K562 (cell line): ENCODE data around the gene PDE3A. TPM values are rescaled to one million over a fixed set of nuclear protein-coding genes. Genes with fewer than 3 reads are reported as not detected.

Experiments
- ATAC-seq: fragments of 200-7000 bp; cut with Tn5 transposase; 3 replicates; pipeline ENCODE4 v1.9.1; 2020; ENCODE audit warnings: moderate library complexity
- BruUV-seq: library from RNA; stranded (reverse); fragments of 400-500 nt; replicated peaks from 2 replicates; lab custom pipeline; 2021; lab: Mats Ljungman, UMichigan
- CTCF ChIA-PET: fragments of 300-600 bp; formaldehyde crosslinking; extraction: SDS; loops from one replicate; lab custom pipeline; 2021; ENCODE audit warnings: low intra/inter-chr PET ratio; lab: Yijun Ruan, JAX
- POLR2A ChIA-PET: fragments of 300-600, 350-650 bp; sonication (Branson Sonifier 250); formaldehyde crosslinking; extraction: SDS; loops from one replicate; lab custom pipeline; 2021; ENCODE audit warnings: antibody characterized with exemption, inconsistent platforms; lab: Yijun Ruan, JAX
- DNase-seq, 4 experiments: peaks; one replicate each; pipeline versions ENCODE4 v3.0.0 to v3.0.0-alpha.2; 2011 to 2018; ENCODE audit warnings: low spot score in 3 of 4, mixed read lengths in 3 of 4; ENCODE audit errors: extremely low read depth in 1 of 4
- FAIRE-seq: peaks from 2 replicates; lab custom pipeline; 2011; peaks lifted over from hg19 to GRCh38; lab: Jason Lieb, UNC
- H2AFZ ChIP-seq: 2 replicates; pipeline ENCODE4 v1.6.0; 2011; ENCODE audit warnings: low read depth, low read length, control low read depth, inconsistent platforms
- H3K27ac ChIP-seq: fragments of 200-600 bp; 3 replicates; pipeline ENCODE4 v1.8.0; 2011; ENCODE audit warnings: low read depth, mild to moderate bottlenecking, control low read depth, inconsistent platforms, low read length, moderate library complexity, mixed read lengths; ENCODE audit errors: extremely low read depth
- H3K27me3 ChIP-seq, 2 experiments: fragments of 300-600 bp in 1 of 2; 2 replicates in 1 of 2; 3 replicates in 1 of 2; pipeline versions ENCODE4 v1.6.0 to v1.8.0; 2011; ENCODE audit warnings: inconsistent platforms in 2 of 2, low read length in 2 of 2, mild to moderate bottlenecking in 1 of 2, mixed read lengths in 1 of 2, moderate library complexity in 1 of 2; ENCODE audit not compliant: control insufficient read depth in 2 of 2, insufficient read depth in 2 of 2
- H3K36me3 ChIP-seq: fragments of 300-600 bp; 3 replicates; pipeline ENCODE4 v1.8.0; 2011; ENCODE audit warnings: mild to moderate bottlenecking, low read length, inconsistent platforms; ENCODE audit not compliant: control insufficient read depth, insufficient read depth
- H3K4me1 ChIP-seq, 2 experiments: fragments of 200-600 bp in 1 of 2; replicated peaks in 1 of 2; 2 replicates in 1 of 2; 3 replicates in 1 of 2; pipeline versions ENCODE4 v1.5.1 to v1.8.0; 2011; ENCODE audit warnings: inconsistent platforms in 2 of 2, low read length in 2 of 2, mild to moderate bottlenecking in 1 of 2, mixed read lengths in 1 of 2, moderate library complexity in 1 of 2; ENCODE audit not compliant: control insufficient read depth in 2 of 2, insufficient read depth in 2 of 2
- H3K4me2 ChIP-seq: 2 replicates; pipeline ENCODE4 v1.6.1; 2011; ENCODE audit warnings: low read length, control low read depth, inconsistent platforms, mixed read lengths; ENCODE audit not compliant: insufficient read depth
- H3K4me3 ChIP-seq: fragments of 200-600 bp; sonication (generic), shearing (Covaris generic); 2 replicates; pipeline ENCODE4 v1.5.1; 2016; ENCODE audit warnings: control low read depth, inconsistent platforms
- H3K79me2 ChIP-seq: fragments of 200-600 bp; 3 replicates; pipeline ENCODE4 v1.8.0; 2011; ENCODE audit warnings: low read length, inconsistent platforms; ENCODE audit not compliant: control insufficient read depth, insufficient read depth
- H3K9ac ChIP-seq, 2 experiments: 2 replicates each; pipeline versions ENCODE4 v1.6.0 to v1.6.1; 2011; ENCODE audit warnings: low read depth in 2 of 2, low read length in 2 of 2, control low read depth in 1 of 2, inconsistent platforms in 1 of 2, mild to moderate bottlenecking in 1 of 2, mixed read lengths in 1 of 2; ENCODE audit not compliant: insufficient read depth in 1 of 2
- H3K9me1 ChIP-seq: one replicate; pipeline ENCODE4 v1.6.0; 2011; ENCODE audit warnings: inconsistent platforms, mild to moderate bottlenecking, low read length, moderate library complexity; ENCODE audit not compliant: control insufficient read depth, insufficient read depth
- H3K9me3 ChIP-seq: replicated peaks from 2 replicates; pipeline ENCODE4 v1.5.1; 2011; ENCODE audit warnings: low read depth, low read length, inconsistent platforms; ENCODE audit not compliant: control insufficient read depth, insufficient read depth
- H4K20me1 ChIP-seq: replicated peaks from 2 replicates; pipeline ENCODE4 v1.6.1; 2011; ENCODE audit warnings: low read length, inconsistent platforms, mixed read lengths; ENCODE audit not compliant: control insufficient read depth, insufficient read depth
- ADNP ChIP-seq: fragments of 200-800 bp; sonication (Bioruptor generic); IDR thresholded peaks from 2 replicates; pipeline ENCODE4 v1.6.1; 2016; ENCODE audit warnings: missing genetic modification characterization, missing compliant biosample characterization
- ATF1 ChIP-seq, 2 experiments: fragments of 450-650 bp in 1 of 2; IDR thresholded peaks; 2 replicates each; pipeline ENCODE4 v1.6.1; 2016; ENCODE audit warnings: missing compliant biosample characterization in 1 of 2, missing genetic modification characterization in 1 of 2
- BACH1 ChIP-seq: fragments of 200-800 bp; sonication (Bioruptor generic); IDR thresholded peaks from 2 replicates; pipeline ENCODE4 v1.6.1; 2016; ENCODE audit warnings: missing genetic modification characterization, missing compliant biosample characterization
- E2F3 ChIP-seq: fragments of 250-450 bp; sonication (Bioruptor Pico); IDR thresholded peaks from 2 replicates; pipeline ENCODE4 v1.4.0; 2020; ENCODE audit warnings: mild to moderate bottlenecking
- HNRNPK ChIP-seq: fragments of 200-400 bp; formaldehyde crosslinking; IDR thresholded peaks from one replicate; pipeline ENCODE4 v1.6.1; 2018; ENCODE audit warnings: mild to moderate bottlenecking, low read depth, low read length; ENCODE audit not compliant: poor library complexity, severe bottlenecking
- NFIX ChIP-seq: fragments of 250-450 bp; sonication (Bioruptor Pico); IDR thresholded peaks from 2 replicates; pipeline ENCODE4 v1.4.0; 2020; ENCODE audit warnings: low read depth, mild to moderate bottlenecking, moderate library complexity
- RBM15 ChIP-seq: fragments of 200-400 bp; formaldehyde crosslinking; IDR thresholded peaks from 2 replicates; pipeline ENCODE4 v1.6.1; 2018; ENCODE audit warnings: mild to moderate bottlenecking, low read length, moderate library complexity; ENCODE audit not compliant: insufficient read depth
- TAF7 ChIP-seq: fragments of 450-650 bp; IDR thresholded peaks from 2 replicates; pipeline ENCODE4 v1.6.1; 2016; ENCODE audit warnings: missing genetic modification characterization, missing compliant biosample characterization
- TCFL5 ChIP-seq: fragments of 250-450 bp; sonication (Bioruptor Pico); conservative IDR thresholded peaks from 2 replicates; pipeline ENCODE4 v1.6.1; 2021; ENCODE audit warnings: mild to moderate bottlenecking, moderate library complexity, matching md5 sums
- ZNF12 ChIP-seq: sonication (generic); formaldehyde crosslinking; IDR thresholded peaks from 2 replicates; pipeline ENCODE4 v1.4.0; 2020; ENCODE audit warnings: mild to moderate bottlenecking, missing genetic modification reagents
- ZNF584 ChIP-seq: fragments of 200-800 bp; sonication (Bioruptor generic); IDR thresholded peaks from 2 replicates; pipeline ENCODE4 v1.6.1; 2016; ENCODE audit warnings: low read depth, mild to moderate bottlenecking, missing genetic modification characterization, missing compliant biosample characterization
- ZNF695 ChIP-seq: fragments of 450-650 bp; formaldehyde crosslinking; IDR thresholded peaks from 2 replicates; pipeline ENCODE4 v1.4.0; 2020; ENCODE audit warnings: mild to moderate bottlenecking, moderate library complexity
- WGBS: fragments of 100-300 bp; shearing (Covaris generic); methylation state at CpG from one replicate; pipeline ENCODE4 v1.1.6; 2016; ENCODE audit warnings: low coverage, mixed read lengths; ENCODE audit not compliant: insufficient coverage; ENCODE audit errors: missing lambda C conversion rate; 5-methylcytosine and 5-hydroxymethylcytosine counted together
- in situ Hi-C: fragments of 300-500 bp; cut with MboI; formaldehyde crosslinking; loops from 4 replicates; pipeline ENCODE4 v1.15.0; 2018; ENCODE audit warnings: inconsistent platforms, mixed read lengths
- intact Hi-C: fragments of 100-400 bp; cut with micrococcal nuclease; formaldehyde crosslinking; loops from 2 replicates; pipeline ENCODE4 v1.14.2; 2022
- polyA plus RNA-seq, 8 experiments: library from polyadenylated mRNA; depleted of rRNA in 4 of 8; stranded (reverse) in 5 of 8; unstranded in 3 of 8; fragments of >200 nt; fragmentation: Nextera tagmentation in 2 of 8; fragmentation: Illumina TruSeq in 1 of 8; extraction: Ambion mirVana in 2 of 8; extraction: Trizol in 1 of 8; gene quantifications; 2 replicates each; pipeline versions ENCODE4 v1.2.1 to v1.2.3, GENCODE V29; 2011 to 2014; ENCODE audit warnings: inconsistent platforms in 1 of 8, missing spikeins in 1 of 8
- total RNA-seq, 7 experiments: library from RNA; depleted of rRNA in 6 of 7; stranded (reverse); fragments of >200 nt in 6 of 7; fragmentation: Illumina TruSeq in 2 of 7; extraction: Trizol in 2 of 7; gene quantifications; 2 replicates each; pipeline versions ENCODE4 v1.2.1 to v1.2.3, GENCODE V29; 2011 to 2021; ENCODE audit warnings: low replicate concordance in 1 of 7
- TF ChIP-seq, protein P1 (sequence below): fragments of 250-450 bp; sonication (Bioruptor Pico); IDR thresholded peaks from 2 replicates; pipeline ENCODE4 v1.4.0; 2020; ENCODE audit warnings: borderline replicate concordance

The PDE3A gene
- total and polyA plus RNA-seq, 9 of the 15 experiments (the other 6 are each of a cell fraction or from before 2014, with no cell fraction given) = 0.02 TPM; not detected in 8

DNA sequence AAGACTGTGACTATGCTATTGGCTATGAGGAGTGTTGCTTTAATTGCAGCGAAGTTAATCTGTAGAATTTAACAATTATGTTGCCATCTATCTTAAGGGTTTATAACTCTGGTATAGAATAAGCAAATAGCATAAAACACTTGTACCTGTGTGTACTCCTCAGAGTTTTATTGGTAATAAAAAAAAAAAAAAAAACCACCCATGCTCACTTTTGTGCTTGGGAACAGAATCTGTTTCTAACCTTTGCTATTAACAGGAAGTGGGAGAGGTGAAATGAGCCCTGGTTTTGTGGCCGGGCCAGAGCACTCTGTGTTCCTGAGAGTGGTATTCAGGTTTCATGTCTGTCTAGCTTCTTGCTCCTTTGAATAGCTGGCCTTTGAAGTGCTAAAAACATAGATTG lies 53.1 kb downstream of the PDE3A start:
- BruUV-seq = no TSS peak
- POLR2A ChIA-PET = no interaction called here
- H3K79me2 ChIP-seq = no peaks in the 10 kb centered on the region
- no peaks in the 10 kb centered on the region for H3K27me3 ChIP-seq
- CTCF ChIA-PET = no interaction called here
- H3K27ac ChIP-seq = no peak overlapping the region
- H3K9me1 ChIP-seq = no peaks in the 10 kb centered on the region
- no peak overlapping the region for H3K9ac ChIP-seq
- H2AFZ ChIP-seq = no peak overlapping the region
- no peaks in the 10 kb centered on the region for H3K36me3 ChIP-seq
- H3K4me1 ChIP-seq = no peaks in the 10 kb centered on the region
- no peak for FAIRE-seq
- in situ Hi-C loops (no loop called here), intact Hi-C loops (no loop called here)
- no peaks in the 10 kb centered on the region for H3K9me3 ChIP-seq
- H3K4me2 ChIP-seq = no peak overlapping the region
- WGBS = 0% methylated on average over 2 of the region's 2 CpGs
- ATAC-seq = no peak
- TF ChIP-seq TCFL5 (CRISPR knock-in tag) (no peak), ZNF584 (no peak), HNRNPK (no peak), ATF1 (CRISPR knock-in tag; IDR thresholded peaks at IDR 0.05) (no peak), ATF1 (tag; IDR thresholded peaks at IDR 0.05) (no peak), NFIX (CRISPR knock-in tag) (no peak), ADNP (tag) (no peak), BACH1 (tag) (no peak), ZNF695 (CRISPR knock-in tag) (no peak), ZNF12 (CRISPR knock-in tag) (no peak), TAF7 (no peak), E2F3 (CRISPR knock-in tag) (no peak), RBM15 (no peak)
- TF ChIP-seq, protein P1, sequence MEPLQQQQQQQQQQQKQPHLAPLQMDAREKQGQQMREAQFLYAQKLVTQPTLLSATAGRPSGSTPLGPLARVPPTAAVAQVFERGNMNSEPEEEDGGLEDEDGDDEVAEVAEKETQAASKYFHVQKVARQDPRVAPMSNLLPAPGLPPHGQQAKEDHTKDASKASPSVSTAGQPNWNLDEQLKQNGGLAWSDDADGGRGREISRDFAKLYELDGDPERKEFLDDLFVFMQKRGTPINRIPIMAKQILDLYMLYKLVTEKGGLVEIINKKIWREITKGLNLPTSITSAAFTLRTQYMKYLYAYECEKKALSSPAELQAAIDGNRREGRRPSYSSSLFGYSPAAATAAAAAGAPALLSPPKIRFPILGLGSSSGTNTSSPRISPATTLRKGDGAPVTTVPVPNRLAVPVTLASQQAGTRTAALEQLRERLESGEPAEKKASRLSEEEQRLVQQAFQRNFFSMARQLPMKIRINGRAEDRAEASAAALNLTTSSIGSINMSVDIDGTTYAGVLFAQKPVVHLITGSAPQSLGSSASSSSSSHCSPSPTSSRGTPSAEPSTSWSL (CRISPR knock-in tag) = no peak
- H4K20me1 ChIP-seq = no peaks in the 10 kb centered on the region
- H3K4me3 ChIP-seq = no peak overlapping the region
- DNase-seq = no peak
